Endothelial cell of umbilical vein (primary cell): ENCODE results near the gene KIF17. TPM values are rescaled to one million over a fixed set of nuclear protein-coding genes. Genes with fewer than 3 reads are reported as not detected.

Experiments
- BruUV-seq: library from RNA; stranded (reverse); fragments of 400-500 nt; replicated peaks from 2 replicates; lab custom pipeline; 2021; lab: Mats Ljungman, UMichigan
- CTCF ChIA-PET: fragments of 300-600, 350-600 bp; sonication (Branson Sonifier 250); formaldehyde crosslinking; loops from one replicate; lab custom pipeline; 2021; ENCODE audit warnings: antibody characterized with exemption, inconsistent platforms; lab: Charles Lee
- POLR2A ChIA-PET: fragments of 300-600, 350-600 bp; sonication (Branson Sonifier 250); formaldehyde crosslinking; loops from one replicate; lab custom pipeline; 2021; ENCODE audit warnings: antibody characterized with exemption, inconsistent platforms; lab: Charles Lee
- DNase-seq: peaks from one replicate; pipeline ENCODE4 v3.0.0-alpha.2; 2011; ENCODE audit warnings: low read depth, low spot score
- FAIRE-seq: peaks from 2 replicates; lab custom pipeline; 2011; peaks lifted over from hg19 to GRCh38; lab: Jason Lieb, UNC
- H2AFZ ChIP-seq: 2 replicates; pipeline ENCODE4 v1.6.0; 2012; ENCODE audit warnings: low read depth, low read length, control low read depth, inconsistent platforms
- H3K27ac ChIP-seq: 2 replicates; pipeline ENCODE4 v1.5.1; 2011; ENCODE audit warnings: low read depth, mild to moderate bottlenecking, control low read depth, low read length, moderate library complexity; ENCODE audit not compliant: insufficient read depth
- H3K27me3 ChIP-seq, 2 experiments: 2 replicates each; pipeline versions ENCODE4 v1.6.0 to v1.6.1; 2011; ENCODE audit warnings: low read length in 2 of 2, mixed read lengths in 1 of 2; ENCODE audit not compliant: control insufficient read depth in 2 of 2, insufficient read depth in 2 of 2
- H3K36me3 ChIP-seq, 2 experiments: 2 replicates in 1 of 2; 3 replicates in 1 of 2; pipeline ENCODE4 v1.5.1; 2011; ENCODE audit warnings: low read length in 2 of 2, mild to moderate bottlenecking in 1 of 2, moderate library complexity in 1 of 2; ENCODE audit not compliant: control insufficient read depth in 2 of 2, insufficient read depth in 2 of 2; ENCODE audit errors: extremely low read depth in 1 of 2
- H3K4me1 ChIP-seq: 3 replicates; pipeline ENCODE4 v1.5.1; 2011; ENCODE audit warnings: mild to moderate bottlenecking, low read length; ENCODE audit not compliant: control insufficient read depth, insufficient read depth; ENCODE audit errors: extremely low read depth
- H3K4me2 ChIP-seq: 2 replicates; pipeline ENCODE4 v1.6.1; 2011; ENCODE audit warnings: low read length, control low read depth, mixed read lengths; ENCODE audit not compliant: insufficient read depth
- H3K4me3 ChIP-seq, 3 experiments: fragments of 200-600 bp in 1 of 3; sonication (generic), shearing (Covaris generic) in 1 of 3; replicated peaks in 1 of 3; 2 replicates each; pipeline ENCODE4 v1.5.1; 2011 to 2016; ENCODE audit warnings: control low read depth in 3 of 3, low read length in 3 of 3, mild to moderate bottlenecking in 2 of 3, inconsistent platforms in 1 of 3, low read depth in 1 of 3, moderate library complexity in 1 of 3; ENCODE audit not compliant: insufficient read depth in 1 of 3
- H3K79me2 ChIP-seq: 2 replicates; pipeline ENCODE4 v1.6.0; 2012; ENCODE audit warnings: low read length, inconsistent platforms; ENCODE audit not compliant: control insufficient read depth, insufficient read depth
- H3K9ac ChIP-seq: replicated peaks from 2 replicates; pipeline ENCODE3; 2011; ENCODE audit warnings: low read length, control low read depth; ENCODE audit not compliant: insufficient read depth; ENCODE audit errors: extremely low read depth
- H3K9me1 ChIP-seq: replicated peaks from 3 replicates; pipeline ENCODE4 v1.6.0; 2011; ENCODE audit warnings: mild to moderate bottlenecking, low read length; ENCODE audit not compliant: control insufficient read depth, insufficient read depth; ENCODE audit errors: extremely low read depth
- H3K9me3 ChIP-seq: replicated peaks from 2 replicates; pipeline ENCODE4 v1.5.1; 2012; ENCODE audit warnings: low read length, inconsistent platforms; ENCODE audit not compliant: control insufficient read depth, insufficient read depth
- H4K20me1 ChIP-seq: replicated peaks from 2 replicates; pipeline ENCODE3; 2011; ENCODE audit warnings: mild to moderate bottlenecking, low read length; ENCODE audit not compliant: control insufficient read depth, insufficient read depth; ENCODE audit errors: extremely low read depth
- CTCF ChIP-seq, 2 donors: IDR thresholded peaks; 1 replicate in 1 of 2; 2 replicates in 1 of 2; pipeline ENCODE4 v1.5.1; 2011; ENCODE audit warnings: low read length in 2 of 2, mild to moderate bottlenecking in 2 of 2, moderate library complexity in 2 of 2, control low read depth in 1 of 2, inconsistent platforms in 1 of 2, low read depth in 1 of 2; ENCODE audit not compliant: insufficient read depth in 1 of 2; ENCODE audit errors: extremely low read depth in 1 of 2
- EZH2 ChIP-seq: IDR thresholded peaks from 2 replicates; pipeline ENCODE4 v1.6.1; 2012; ENCODE audit warnings: borderline replicate concordance, low read depth, mild to moderate bottlenecking, moderate library complexity, low read length, inconsistent platforms; ENCODE audit not compliant: severe bottlenecking
- FOS ChIP-seq: IDR thresholded peaks from 2 replicates; pipeline ENCODE4 v1.6.1; 2011; ENCODE audit warnings: mild to moderate bottlenecking, low read length, moderate library complexity, borderline replicate concordance; ENCODE audit not compliant: insufficient read depth
- GATA2 ChIP-seq: IDR thresholded peaks from 2 replicates; pipeline ENCODE4 v1.7.0; 2011; ENCODE audit warnings: low read depth, mild to moderate bottlenecking, moderate library complexity, mixed read lengths, low read length; ENCODE audit not compliant: insufficient read length, insufficient read depth
- JUN ChIP-seq: IDR thresholded peaks from 2 replicates; pipeline ENCODE4 v1.6.1; 2011; ENCODE audit warnings: borderline replicate concordance, low read depth; ENCODE audit not compliant: insufficient read length, insufficient read depth
- MAX ChIP-seq: IDR thresholded peaks from 2 replicates; pipeline ENCODE4 v1.6.1; 2011; ENCODE audit not compliant: insufficient read depth, insufficient read length
- MYC ChIP-seq: IDR thresholded peaks from one replicate; pipeline ENCODE4 v1.6.1; 2011; ENCODE audit warnings: mild to moderate bottlenecking, low read depth, low read length
- POLR2A ChIP-seq: IDR thresholded peaks from 2 replicates; pipeline ENCODE4 v1.6.1; 2012; ENCODE audit warnings: low read depth, mild to moderate bottlenecking, control low read depth, low read length
- POLR2AphosphoS5 ChIP-seq: IDR thresholded peaks from 2 replicates; pipeline ENCODE4 v1.6.1; 2012; ENCODE audit warnings: low read depth, mild to moderate bottlenecking, control low read depth, low read length, moderate library complexity; ENCODE audit not compliant: insufficient read depth
- dilution Hi-C: fragments of 300-500 bp; cut with MboI; formaldehyde crosslinking; loops from one replicate; pipeline ENCODE4 v1.15.0; 2019; ENCODE audit warnings: low sequenced_read_pairs; ENCODE audit not compliant: extremely low pct_ligation_motif_present
- intact Hi-C: fragments of 100-400 bp; cut with micrococcal nuclease; formaldehyde crosslinking; loops from one replicate; pipeline ENCODE4 v1.10.0; 2022
- polyA plus RNA-seq, 4 experiments: library from polyadenylated mRNA; depleted of rRNA in 3 of 4; stranded (reverse) in 3 of 4; unstranded in 1 of 4; fragments of >200 nt; gene quantifications; 2 replicates each; pipeline versions ENCODE4 v1.2.1 to v1.2.3, GENCODE V29; 2011 to 2012; ENCODE audit warnings: missing spikeins in 1 of 4
- total RNA-seq: library from RNA; stranded (reverse); gene quantifications from 2 replicates; pipeline ENCODE4 v1.2.3, GENCODE V29; 2021

The KIF17 gene
- total and polyA plus RNA-seq, 2 donors (not counting 3 experiments of a cell fraction or from before 2014, with no cell fraction given): 1.1 to 1.5 TPM

- peak overlapping the region; percentile 73 for H3K9ac ChIP-seq
- peak overlapping the region; percentile 100 for H3K4me2 ChIP-seq
- TSS peak; percentile 42 for BruUV-seq
- dilution Hi-C loops: no loop called here
- H3K27ac ChIP-seq: peak overlapping the region; percentile 40
- peaks cover 10% of the 10 kb centered on the region for H3K4me1 ChIP-seq
- ChIA-PET POLR2A (interaction anchor here (0.8 kb wide), 1 partner anchor 59 kb away, joined by 6 read pairs; no protein-coding TSS in a partner anchor), CTCF (interaction anchor here (0.6 to 7.7 kb wide), 25 partner anchors 9 to 711 kb away, joined by 3 to 173 read pairs (median 4); partner anchors contain the start of genes CDA and SH2D5)
- H4K20me1 ChIP-seq: no peaks in the 10 kb centered on the region
- peak overlapping the region; percentile 99 for H2AFZ ChIP-seq
- H3K9me3 ChIP-seq: no peaks in the 10 kb centered on the region
- no peak for FAIRE-seq
- H3K27me3 ChIP-seq: no peaks in the 10 kb centered on the region
- H3K9me1 ChIP-seq: no peaks in the 10 kb centered on the region
- H3K4me3 ChIP-seq: peak overlapping the region; percentile 89 to 95 (median 95)
- intact Hi-C loops: loop anchor here (5.0 kb wide), 1 partner anchor 127 kb away; the partner anchor contains the start of gene MUL1
- peaks cover 0 to 8% of the 10 kb centered on the region in 2 experiments for H3K36me3 ChIP-seq
- TF ChIP-seq EZH2: no peak
- no peak for TF ChIP-seq GATA2
- TF ChIP-seq JUN: no peak
- no peak for TF ChIP-seq POLR2AphosphoS5
- no peak for TF ChIP-seq MAX
- no peak for TF ChIP-seq POLR2A
- TF ChIP-seq CTCF (IDR thresholded peaks at IDR 0.05; ENCODE audit: extremely low read depth in 1 of 2, insufficient read depth in 1 of 2, low read depth in 1 of 2, low read length in 2 of 2): no peak
- TF ChIP-seq FOS: no peak
- TF ChIP-seq MYC: no peak
- no peaks in the 10 kb centered on the region for H3K79me2 ChIP-seq
- DNase-seq: no peak
Observed at GRCh38 chr1:20634065-20634593, 83.7 kb downstream of the KIF17 start.
